Measurements from ENCODE around the gene ACTN3.

ACTN3 gene

DNA sequence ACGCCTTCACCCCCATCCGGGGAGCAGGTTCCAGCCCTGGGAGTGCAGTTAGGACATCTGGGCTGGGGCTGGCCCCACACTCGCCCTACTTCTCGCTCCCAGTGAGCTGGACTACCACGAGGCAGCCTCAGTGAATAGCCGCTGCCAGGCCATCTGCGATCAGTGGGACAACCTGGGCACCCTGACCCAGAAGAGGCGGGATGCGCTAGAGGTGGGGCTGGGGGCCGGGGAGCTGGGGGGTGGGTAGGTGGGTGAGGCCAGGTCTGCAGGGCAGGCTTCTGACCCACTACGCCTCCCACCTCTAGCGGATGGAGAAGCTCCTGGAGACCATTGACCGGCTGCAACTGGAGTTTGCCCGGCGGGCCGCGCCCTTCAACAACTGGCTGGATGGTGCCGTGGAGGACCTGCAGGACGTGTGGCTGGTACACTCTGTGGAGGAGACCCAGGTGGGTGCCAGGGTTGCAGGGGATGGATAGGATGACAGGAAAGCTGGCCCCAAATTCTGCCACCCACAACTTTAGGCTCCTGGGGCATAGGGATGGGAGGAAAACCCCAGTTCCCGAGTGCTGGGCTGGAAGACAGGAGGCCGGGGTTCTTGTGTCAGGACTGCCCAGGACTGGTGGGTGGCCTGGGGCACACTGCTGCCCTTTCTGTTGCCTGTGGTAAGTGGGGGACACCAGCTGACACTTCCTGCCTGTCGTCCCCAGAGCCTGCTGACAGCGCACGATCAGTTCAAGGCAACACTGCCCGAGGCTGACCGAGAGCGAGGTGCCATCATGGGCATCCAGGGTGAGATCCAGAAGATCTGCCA is 13.4 kb downstream of the ACTN3 start:
- H3K4me3 ChIP-seq (ENCODE audit: low read length), result no peak overlapping the region
- TF ChIP-seq, protein P1, sequence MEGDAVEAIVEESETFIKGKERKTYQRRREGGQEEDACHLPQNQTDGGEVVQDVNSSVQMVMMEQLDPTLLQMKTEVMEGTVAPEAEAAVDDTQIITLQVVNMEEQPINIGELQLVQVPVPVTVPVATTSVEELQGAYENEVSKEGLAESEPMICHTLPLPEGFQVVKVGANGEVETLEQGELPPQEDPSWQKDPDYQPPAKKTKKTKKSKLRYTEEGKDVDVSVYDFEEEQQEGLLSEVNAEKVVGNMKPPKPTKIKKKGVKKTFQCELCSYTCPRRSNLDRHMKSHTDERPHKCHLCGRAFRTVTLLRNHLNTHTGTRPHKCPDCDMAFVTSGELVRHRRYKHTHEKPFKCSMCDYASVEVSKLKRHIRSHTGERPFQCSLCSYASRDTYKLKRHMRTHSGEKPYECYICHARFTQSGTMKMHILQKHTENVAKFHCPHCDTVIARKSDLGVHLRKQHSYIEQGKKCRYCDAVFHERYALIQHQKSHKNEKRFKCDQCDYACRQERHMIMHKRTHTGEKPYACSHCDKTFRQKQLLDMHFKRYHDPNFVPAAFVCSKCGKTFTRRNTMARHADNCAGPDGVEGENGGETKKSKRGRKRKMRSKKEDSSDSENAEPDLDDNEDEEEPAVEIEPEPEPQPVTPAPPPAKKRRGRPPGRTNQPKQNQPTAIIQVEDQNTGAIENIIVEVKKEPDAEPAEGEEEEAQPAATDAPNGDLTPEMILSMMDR (conservative IDR thresholded peaks at IDR 0.05; ENCODE audit: low read length), result no peak
- DNase-seq (ENCODE audit: low read depth), result no peak

DNA sequence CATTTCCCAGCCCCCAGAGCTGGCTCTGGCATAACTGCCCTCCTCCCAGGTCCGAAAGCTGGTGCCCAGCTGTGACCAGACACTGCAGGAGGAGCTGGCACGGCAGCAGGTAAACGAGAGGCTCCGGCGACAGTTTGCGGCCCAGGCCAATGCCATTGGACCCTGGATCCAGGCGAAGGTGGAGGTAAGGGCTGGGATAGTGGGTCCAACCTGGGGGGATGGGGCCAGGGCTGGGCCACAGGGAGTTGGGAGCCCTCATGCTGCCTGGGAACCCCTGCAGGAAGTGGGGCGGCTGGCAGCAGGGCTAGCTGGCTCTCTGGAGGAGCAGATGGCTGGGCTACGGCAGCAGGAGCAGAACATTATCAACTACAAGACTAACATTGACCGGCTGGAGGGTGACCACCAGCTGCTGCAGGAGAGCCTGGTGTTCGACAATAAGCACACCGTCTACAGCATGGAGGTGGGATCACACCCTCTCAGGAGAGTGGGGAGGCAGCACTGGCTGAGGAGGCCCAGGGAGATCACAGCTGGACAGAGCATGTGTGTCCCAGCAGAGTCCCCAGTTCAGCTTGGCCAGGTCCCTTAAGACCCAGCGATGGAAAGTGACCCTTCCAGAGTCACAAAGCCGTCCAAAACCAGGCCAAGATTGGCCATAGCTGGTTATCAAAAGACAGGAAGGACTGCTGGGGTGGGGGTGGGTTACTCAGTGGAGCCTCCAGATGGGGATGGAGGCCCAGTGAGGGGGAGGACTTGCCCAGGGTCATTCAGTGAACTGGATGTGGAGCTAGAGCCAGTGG is 14.7 kb downstream of the ACTN3 start:
- no peak for DNase-seq (ENCODE audit: low read depth)
- TF ChIP-seq, protein P1 (conservative IDR thresholded peaks at IDR 0.05; ENCODE audit: low read length), result no peak
- no peak overlapping the region for H3K4me3 ChIP-seq (ENCODE audit: low read length)

DNA sequence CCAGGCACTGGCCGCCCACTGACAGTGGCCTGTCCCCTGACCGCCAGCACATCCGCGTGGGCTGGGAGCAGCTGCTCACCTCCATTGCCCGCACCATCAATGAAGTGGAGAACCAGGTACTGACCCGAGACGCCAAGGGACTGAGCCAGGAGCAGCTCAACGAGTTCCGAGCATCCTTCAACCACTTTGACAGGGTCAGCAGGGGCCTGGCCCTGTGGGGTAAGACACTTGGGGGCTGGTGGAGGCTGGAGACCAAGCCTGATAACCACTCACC is 15.2 kb downstream of the ACTN3 start:
- TF ChIP-seq, protein P1 (conservative IDR thresholded peaks at IDR 0.05; ENCODE audit: low read length), result no peak
- no peak for DNase-seq (ENCODE audit: low read depth)

DNA sequence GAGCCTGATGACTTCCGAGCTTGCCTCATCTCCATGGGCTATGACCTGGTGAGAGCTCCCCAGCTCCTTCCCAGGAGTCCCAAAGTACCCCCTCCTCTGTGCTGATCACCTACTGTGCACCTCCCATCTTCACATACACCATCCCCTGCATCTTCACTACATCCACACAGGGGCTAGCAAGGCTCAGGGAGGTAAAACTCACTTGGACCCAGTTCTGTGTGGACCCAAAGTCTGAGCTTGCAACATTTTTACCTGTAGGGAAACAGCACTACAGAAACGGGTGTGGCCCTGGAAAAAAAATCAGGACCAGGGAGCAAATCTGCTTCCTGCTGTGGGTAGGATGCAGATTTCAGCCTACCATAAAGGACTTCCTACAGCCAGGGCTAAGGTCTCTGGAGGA is 15.6 kb downstream of the ACTN3 start:
- TF ChIP-seq, protein P1 (conservative IDR thresholded peaks at IDR 0.05; ENCODE audit: low read length), result no peak
- H3K4me3 ChIP-seq (ENCODE audit: low read length), result no peak overlapping the region
- DNase-seq (ENCODE audit: low read depth), result no peak

More for the DNA sequence above, 15.2 kb downstream of the ACTN3 start:
- H3K4me3 ChIP-seq (ENCODE audit: low read length), result no peak overlapping the region

DNA sequence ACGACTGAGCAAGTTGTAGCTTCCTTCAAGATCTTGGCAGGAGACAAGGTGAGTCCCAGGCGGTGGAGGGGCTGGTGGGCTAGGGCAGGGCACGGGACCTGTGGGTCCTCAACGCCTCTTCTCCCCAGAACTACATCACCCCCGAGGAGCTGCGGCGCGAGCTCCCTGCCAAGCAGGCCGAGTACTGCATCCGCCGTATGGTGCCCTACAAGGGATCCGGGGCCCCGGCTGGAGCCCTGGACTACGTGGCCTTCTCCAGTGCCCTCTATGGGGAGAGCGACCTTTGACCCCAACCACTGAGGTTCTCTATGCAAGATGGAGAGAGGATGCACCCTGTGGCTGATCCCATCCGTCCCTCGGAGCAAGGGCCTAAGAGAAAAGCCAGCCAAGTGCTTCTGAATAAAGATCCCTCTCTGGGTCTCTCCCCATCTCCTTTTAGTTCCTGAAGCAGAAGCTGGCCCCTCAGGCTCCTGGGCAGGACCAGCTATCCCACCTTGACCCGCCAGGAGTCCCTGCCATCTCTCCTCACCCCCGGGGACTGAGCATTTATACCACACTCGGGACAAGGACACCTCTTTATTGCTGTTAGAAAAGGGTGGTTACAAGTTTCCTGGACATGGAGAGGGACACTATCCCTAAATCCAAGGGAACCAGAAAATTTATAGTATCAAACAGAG is 16.3 kb downstream of the ACTN3 start:
- H3K4me3 ChIP-seq (ENCODE audit: low read length), result no peak overlapping the region
- TF ChIP-seq, protein P1 (conservative IDR thresholded peaks at IDR 0.05; ENCODE audit: low read length), result no peak
- DNase-seq (ENCODE audit: low read depth), result no peak

DNA sequence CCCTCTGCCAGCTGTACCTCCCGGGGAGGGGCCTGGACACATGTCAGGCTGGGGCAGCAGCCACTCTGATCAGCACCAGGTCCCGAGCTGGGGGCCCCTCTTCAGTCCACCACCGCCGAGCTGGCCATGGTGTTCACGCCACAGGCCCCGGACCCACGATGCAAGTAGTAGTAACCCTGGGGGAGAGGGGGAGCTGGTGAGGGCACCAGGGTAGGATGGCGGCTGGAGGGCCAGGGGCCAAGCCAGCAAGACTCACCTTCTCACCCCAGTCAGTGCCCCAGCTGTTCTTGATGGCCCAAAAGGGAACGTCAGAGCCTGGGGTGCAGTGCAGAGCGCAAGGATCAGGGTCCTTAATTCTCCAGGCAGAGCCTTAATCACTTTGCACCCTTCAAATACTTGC is 17.1 kb downstream of the ACTN3 start:
- TF ChIP-seq, protein P1 (conservative IDR thresholded peaks at IDR 0.05; ENCODE audit: low read length), result no peak
- H3K4me3 ChIP-seq (ENCODE audit: low read length), result no peak overlapping the region
- DNase-seq (ENCODE audit: low read depth), result no peak
